ENCODE measurements around the gene CIDEA. TPM values are rescaled to one million over a fixed set of nuclear protein-coding genes. Genes with fewer than 3 reads are reported as not detected.

The CIDEA gene
- total RNA-seq, 1 experiment from 2014 or later, result 0.50 TPM

DNA sequence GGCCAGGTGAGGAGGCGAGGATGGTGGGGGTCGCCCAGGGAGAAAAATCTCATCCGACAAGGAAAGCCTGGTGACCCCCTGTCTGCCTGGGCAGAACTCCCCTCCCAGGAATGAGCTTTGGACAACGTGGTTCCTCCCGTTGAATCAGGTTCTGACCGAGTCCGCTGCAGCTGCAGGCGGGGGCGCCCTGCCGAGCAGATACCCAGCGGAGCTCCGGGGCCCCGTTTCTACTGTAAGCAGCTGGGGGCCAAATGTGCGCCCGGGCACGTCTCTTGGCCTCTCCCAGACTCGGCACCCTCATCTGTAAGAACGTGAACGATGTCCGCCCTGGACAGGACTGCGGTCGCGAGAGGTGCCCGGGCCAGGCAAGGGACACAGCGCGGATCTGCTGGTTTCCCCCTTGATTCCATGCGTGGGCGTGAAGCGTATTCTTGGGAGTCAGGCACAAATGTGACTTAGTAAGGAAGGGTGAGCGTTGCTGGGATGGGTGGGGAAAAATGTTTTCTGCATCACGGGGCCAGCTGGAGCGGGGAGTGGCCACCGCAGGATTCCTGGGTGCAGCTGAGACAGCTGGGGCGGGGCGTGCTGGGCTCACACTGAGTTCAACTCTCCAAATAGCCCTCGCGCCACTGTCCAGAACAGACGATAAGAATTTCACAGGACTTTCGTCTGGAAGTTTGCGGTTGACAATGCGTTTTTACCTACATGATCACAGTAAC is 33.7 kb downstream of the CIDEA start:
- H3K4me1 Mint-ChIP-seq, result peaks cover 36% of the 10 kb centered on the region
- H3K27me3 Mint-ChIP-seq (ENCODE audit: low read depth), result peaks cover 33% of the 10 kb centered on the region
- no peaks in the 10 kb centered on the region for H3K36me3 Mint-ChIP-seq
- TF ChIP-seq FOXK1 (CRISPR knock-in tag; IDR thresholded peaks at IDR 0.05), result no peak
- no peak for TF ChIP-seq NFE2L1 (CRISPR knock-in tag; IDR thresholded peaks at IDR 0.05)
- TF ChIP-seq ELF4 (CRISPR knock-in tag; IDR thresholded peaks at IDR 0.05; ENCODE audit: low read depth), result no peak
- 0 out of 2 replicates have a peak, but pooled peaks have one; percentile 12 for TF ChIP-seq HMGXB4 (CRISPR knock-in tag; IDR thresholded peaks at IDR 0.05)
- TF ChIP-seq ZNF138 (CRISPR knock-in tag; conservative IDR thresholded peaks at IDR 0.05), result no peak
- no peak for TF ChIP-seq GRHL2 (CRISPR knock-in tag; IDR thresholded peaks at IDR 0.05; ENCODE audit: insufficient replicate concordance, severe bottlenecking)
- peak; percentile 27; the same call in 1 of the 2 replicates for TF ChIP-seq SP1 (CRISPR knock-in tag; conservative IDR thresholded peaks at IDR 0.05)
- TF ChIP-seq MYBL2 (CRISPR knock-in tag; IDR thresholded peaks at IDR 0.05), result 0 out of 2 replicates have a peak, but pooled peaks have one; percentile 2
- TF ChIP-seq, protein P1, sequence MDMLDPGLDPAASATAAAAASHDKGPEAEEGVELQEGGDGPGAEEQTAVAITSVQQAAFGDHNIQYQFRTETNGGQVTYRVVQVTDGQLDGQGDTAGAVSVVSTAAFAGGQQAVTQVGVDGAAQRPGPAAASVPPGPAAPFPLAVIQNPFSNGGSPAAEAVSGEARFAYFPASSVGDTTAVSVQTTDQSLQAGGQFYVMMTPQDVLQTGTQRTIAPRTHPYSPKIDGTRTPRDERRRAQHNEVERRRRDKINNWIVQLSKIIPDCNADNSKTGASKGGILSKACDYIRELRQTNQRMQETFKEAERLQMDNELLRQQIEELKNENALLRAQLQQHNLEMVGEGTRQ (CRISPR knock-in tag; IDR thresholded peaks at IDR 0.05), result peak; percentile 43; the same call in 1 of the 2 replicates
- POLR2A ChIA-PET, result interaction anchor here (0.6 to 2.2 kb wide), 9 partner anchors 9 to 90 kb away, joined by 3 to 10 read pairs (median 5); partner anchors contain the start of gene AFG3L2
- CTCF ChIA-PET, result interaction anchor here (0.5 to 4.4 kb wide), 18 partner anchors 9 to 588 kb away, joined by 3 to 81 read pairs (median 6); partner anchors contain the start of genes AFG3L2, CIDEA and TUBB6
- no peaks in the 10 kb centered on the region for H3K9me3 Mint-ChIP-seq
- peak overlapping the region; percentile 82 for H3K4me3 Mint-ChIP-seq
- H3K27ac Mint-ChIP-seq, result peak overlapping the region; percentile 55
- ATAC-seq (peak; percentile 9), DNase-seq (ENCODE audit: low spot score) (peak; percentile 57)

DNA sequence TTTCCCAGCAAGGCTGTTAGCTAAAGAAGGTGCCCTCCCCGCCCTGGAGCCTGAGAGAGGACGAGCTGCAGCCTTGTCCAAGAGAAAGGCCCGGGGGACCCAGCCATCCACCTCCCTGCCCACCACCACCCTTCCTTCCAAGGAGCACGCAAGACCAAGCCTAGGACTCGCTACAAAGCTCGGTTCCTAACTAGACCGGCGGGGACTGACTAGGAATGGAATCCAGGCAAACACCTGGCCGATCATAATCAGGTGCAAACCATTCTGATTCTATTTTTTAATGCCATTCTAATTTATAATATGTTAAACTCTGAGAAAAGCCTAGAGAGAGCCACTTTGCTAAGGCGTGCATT is 34.2 kb downstream of the CIDEA start:
- ChIA-PET POLR2A (interaction anchor here (0.9 to 2.2 kb wide), 4 partner anchors 10 to 52 kb away, joined by 3 to 10 read pairs (median 6); no protein-coding TSS in a partner anchor), CTCF (interaction anchor here (0.5 to 4.4 kb wide), 15 partner anchors 10 to 589 kb away, joined by 3 to 81 read pairs (median 6); partner anchors contain the start of genes AFG3L2, CIDEA and TUBB6)
- ATAC-seq (peak; percentile 28), DNase-seq (ENCODE audit: low spot score) (peak; percentile 40)
- Mint-ChIP-seq H3K36me3 (no peaks in the 10 kb centered on the region), H3K4me1 (peaks cover 32% of the 10 kb centered on the region), H3K27me3 (ENCODE audit: low read depth) (peaks cover 33% of the 10 kb centered on the region), H3K27ac (peak overlapping the region; percentile 97), H3K4me3 (peak overlapping the region; percentile 82), H3K9me3 (no peaks in the 10 kb centered on the region)
- no peak for TF ChIP-seq ARID4B (CRISPR knock-in tag; IDR thresholded peaks at IDR 0.05; ENCODE audit: borderline replicate concordance)
- TF ChIP-seq PRRX2 (CRISPR knock-in tag; IDR thresholded peaks at IDR 0.05), result no peak
- no peak for TF ChIP-seq TP53 (CRISPR knock-in tag; IDR thresholded peaks at IDR 0.05)
- no peak for TF ChIP-seq TEAD1 (CRISPR knock-in tag; IDR thresholded peaks at IDR 0.05)
- TF ChIP-seq, protein P2, sequence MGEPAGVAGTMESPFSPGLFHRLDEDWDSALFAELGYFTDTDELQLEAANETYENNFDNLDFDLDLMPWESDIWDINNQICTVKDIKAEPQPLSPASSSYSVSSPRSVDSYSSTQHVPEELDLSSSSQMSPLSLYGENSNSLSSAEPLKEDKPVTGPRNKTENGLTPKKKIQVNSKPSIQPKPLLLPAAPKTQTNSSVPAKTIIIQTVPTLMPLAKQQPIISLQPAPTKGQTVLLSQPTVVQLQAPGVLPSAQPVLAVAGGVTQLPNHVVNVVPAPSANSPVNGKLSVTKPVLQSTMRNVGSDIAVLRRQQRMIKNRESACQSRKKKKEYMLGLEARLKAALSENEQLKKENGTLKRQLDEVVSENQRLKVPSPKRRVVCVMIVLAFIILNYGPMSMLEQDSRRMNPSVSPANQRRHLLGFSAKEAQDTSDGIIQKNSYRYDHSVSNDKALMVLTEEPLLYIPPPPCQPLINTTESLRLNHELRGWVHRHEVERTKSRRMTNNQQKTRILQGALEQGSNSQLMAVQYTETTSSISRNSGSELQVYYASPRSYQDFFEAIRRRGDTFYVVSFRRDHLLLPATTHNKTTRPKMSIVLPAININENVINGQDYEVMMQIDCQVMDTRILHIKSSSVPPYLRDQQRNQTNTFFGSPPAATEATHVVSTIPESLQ (CRISPR knock-in tag; IDR thresholded peaks at IDR 0.05), result no peak
- TF ChIP-seq RELA (CRISPR knock-in tag; IDR thresholded peaks at IDR 0.05; ENCODE audit: borderline replicate concordance), result no peak
- no peak for TF ChIP-seq ZNF263 (CRISPR knock-in tag; IDR thresholded peaks at IDR 0.05; ENCODE audit: low read depth)
- TF ChIP-seq, protein P3, sequence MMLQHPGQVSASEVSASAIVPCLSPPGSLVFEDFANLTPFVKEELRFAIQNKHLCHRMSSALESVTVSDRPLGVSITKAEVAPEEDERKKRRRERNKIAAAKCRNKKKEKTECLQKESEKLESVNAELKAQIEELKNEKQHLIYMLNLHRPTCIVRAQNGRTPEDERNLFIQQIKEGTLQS (CRISPR knock-in tag; conservative IDR thresholded peaks at IDR 0.05), result no peak
- TF ChIP-seq, protein P4, sequence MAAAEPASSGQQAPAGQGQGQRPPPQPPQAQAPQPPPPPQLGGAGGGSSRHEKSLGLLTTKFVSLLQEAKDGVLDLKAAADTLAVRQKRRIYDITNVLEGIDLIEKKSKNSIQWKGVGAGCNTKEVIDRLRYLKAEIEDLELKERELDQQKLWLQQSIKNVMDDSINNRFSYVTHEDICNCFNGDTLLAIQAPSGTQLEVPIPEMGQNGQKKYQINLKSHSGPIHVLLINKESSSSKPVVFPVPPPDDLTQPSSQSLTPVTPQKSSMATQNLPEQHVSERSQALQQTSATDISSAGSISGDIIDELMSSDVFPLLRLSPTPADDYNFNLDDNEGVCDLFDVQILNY (CRISPR knock-in tag; IDR thresholded peaks at IDR 0.05), result no peak
- TF ChIP-seq ZNF671 (CRISPR knock-in tag; IDR thresholded peaks at IDR 0.05), result no peak
- TF ChIP-seq, protein P5, sequence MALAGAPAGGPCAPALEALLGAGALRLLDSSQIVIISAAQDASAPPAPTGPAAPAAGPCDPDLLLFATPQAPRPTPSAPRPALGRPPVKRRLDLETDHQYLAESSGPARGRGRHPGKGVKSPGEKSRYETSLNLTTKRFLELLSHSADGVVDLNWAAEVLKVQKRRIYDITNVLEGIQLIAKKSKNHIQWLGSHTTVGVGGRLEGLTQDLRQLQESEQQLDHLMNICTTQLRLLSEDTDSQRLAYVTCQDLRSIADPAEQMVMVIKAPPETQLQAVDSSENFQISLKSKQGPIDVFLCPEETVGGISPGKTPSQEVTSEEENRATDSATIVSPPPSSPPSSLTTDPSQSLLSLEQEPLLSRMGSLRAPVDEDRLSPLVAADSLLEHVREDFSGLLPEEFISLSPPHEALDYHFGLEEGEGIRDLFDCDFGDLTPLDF (CRISPR knock-in tag; IDR thresholded peaks at IDR 0.05), result no peak
- no peak for TF ChIP-seq RORB (CRISPR knock-in tag; IDR thresholded peaks at IDR 0.05)
- TF ChIP-seq FOXK1 (CRISPR knock-in tag; IDR thresholded peaks at IDR 0.05), result no peak
- no peak for TF ChIP-seq ZNF138 (CRISPR knock-in tag; conservative IDR thresholded peaks at IDR 0.05)
- no peak for TF ChIP-seq ZNF416 (CRISPR knock-in tag; IDR thresholded peaks at IDR 0.05)
